CD14-positive monocyte (primary cell): ENCODE data around the gene LETM1. TPM values are rescaled to one million over a fixed set of nuclear protein-coding genes. Genes with fewer than 3 reads are reported as not detected.

ENCODE experiments used
- DNase-seq, 3 donors: peaks; one replicate each; pipeline ENCODE4 v3.0.0-alpha.2; 2011 to 2022
- H2AFZ ChIP-seq: 2 replicates; pipeline ENCODE4 v1.6.0; 2012; ENCODE audit warnings: mild to moderate bottlenecking, low read depth, low read length, inconsistent platforms; ENCODE audit not compliant: insufficient read depth, poor library complexity, severe bottlenecking
- H3K27ac ChIP-seq, 2 donors: 1 replicate in 1 of 2; 2 replicates in 1 of 2; pipeline ENCODE4 v1.5.1; 2012 to 2013; ENCODE audit warnings: low read length in 2 of 2, control low read depth in 1 of 2, inconsistent platforms in 1 of 2, low read depth in 1 of 2, mild to moderate bottlenecking in 1 of 2
- H3K27me3 ChIP-seq, 2 donors: one replicate each; pipeline versions ENCODE4 v1.6.0 to v1.6.1; 2011 to 2013; ENCODE audit warnings: low read length in 2 of 2; ENCODE audit not compliant: control insufficient read depth in 2 of 2, insufficient read depth in 2 of 2
- H3K36me3 ChIP-seq, 2 donors: replicated peaks in 1 of 2; 1 replicate in 1 of 2; 2 replicates in 1 of 2; pipeline versions ENCODE4 v1.5.1 to v1.6.1; 2012 to 2013; ENCODE audit warnings: low read length in 2 of 2, control low read depth in 1 of 2, inconsistent platforms in 1 of 2, mild to moderate bottlenecking in 1 of 2; ENCODE audit not compliant: insufficient read depth in 2 of 2, control insufficient read depth in 1 of 2
- H3K4me1 ChIP-seq, 2 donors: 1 replicate in 1 of 2; 2 replicates in 1 of 2; pipeline versions ENCODE4 v1.5.1 to v1.6.1; 2012 to 2013; ENCODE audit warnings: low read length in 2 of 2, control low read depth in 1 of 2, inconsistent platforms in 1 of 2, mild to moderate bottlenecking in 1 of 2, moderate library complexity in 1 of 2; ENCODE audit not compliant: insufficient read depth in 2 of 2, control insufficient read depth in 1 of 2
- H3K4me2 ChIP-seq: replicated peaks from 2 replicates; pipeline ENCODE3; 2012; ENCODE audit warnings: low read length, moderate library complexity, mild to moderate bottlenecking; ENCODE audit not compliant: poor library complexity, severe bottlenecking; ENCODE audit errors: extremely low read depth
- H3K4me3 ChIP-seq, 3 experiments: fragments of 200-600 bp in 1 of 3; sonication (generic) in 1 of 3; replicated peaks in 1 of 3; 1 replicate in 2 of 3; 2 replicates in 1 of 3; pipeline ENCODE4 v1.5.1; 2011 to 2013; ENCODE audit warnings: low read length in 3 of 3, mild to moderate bottlenecking in 3 of 3, control low read depth in 2 of 3, low read depth in 2 of 3, inconsistent platforms in 1 of 3, moderate library complexity in 1 of 3
- H3K79me2 ChIP-seq: 2 replicates; pipeline ENCODE4 v1.6.0; 2012; ENCODE audit warnings: mild to moderate bottlenecking, control low read depth, inconsistent platforms, low read length, moderate library complexity; ENCODE audit not compliant: insufficient read depth
- H3K9ac ChIP-seq: 2 replicates; pipeline ENCODE4 v1.6.0; 2017; ENCODE audit warnings: low read length, mild to moderate bottlenecking; ENCODE audit not compliant: insufficient read depth, poor library complexity, severe bottlenecking
- H3K9me3 ChIP-seq, 2 donors: replicated peaks in 1 of 2; 1 replicate in 1 of 2; 2 replicates in 1 of 2; pipeline versions ENCODE4 v1.5.1 to v1.6.1; 2012 to 2013; ENCODE audit warnings: low read length in 2 of 2, control low read depth in 1 of 2; ENCODE audit not compliant: control insufficient read depth in 1 of 2, insufficient read depth in 1 of 2
- H4K20me1 ChIP-seq: 2 replicates; pipeline ENCODE4 v1.6.0; 2012; ENCODE audit warnings: mild to moderate bottlenecking, low read length, control low read depth, moderate library complexity; ENCODE audit not compliant: insufficient read depth
- H3K27ac Mint-ChIP-seq, 7 donors: one replicate each; pipeline ENCODE4 v1.8.0; 2020; ENCODE audit warnings: mild to moderate bottlenecking in 7 of 7, mixed read lengths in 7 of 7, moderate library complexity in 6 of 7, inconsistent platforms in 2 of 7
- H3K27me3 Mint-ChIP-seq, 3 donors: one replicate each; pipeline ENCODE4 v1.8.0; 2021 to 2022; ENCODE audit warnings: low read depth in 3 of 3, mild to moderate bottlenecking in 3 of 3, mixed read lengths in 3 of 3, moderate library complexity in 3 of 3, inconsistent platforms in 1 of 3
- H3K36me3 Mint-ChIP-seq, 2 donors: one replicate each; pipeline ENCODE4 v1.8.0; 2020; ENCODE audit warnings: mixed read lengths in 2 of 2, inconsistent platforms in 1 of 2, mild to moderate bottlenecking in 1 of 2
- H3K4me1 Mint-ChIP-seq: one replicate; pipeline ENCODE4 v1.8.0; 2020; ENCODE audit warnings: mild to moderate bottlenecking, mixed read lengths
- H3K4me3 Mint-ChIP-seq, 2 donors: one replicate each; pipeline ENCODE4 v1.8.0; 2020; ENCODE audit warnings: mild to moderate bottlenecking in 2 of 2, mixed read lengths in 2 of 2, moderate library complexity in 1 of 2
- H3K9me3 Mint-ChIP-seq, 7 donors: one replicate each; pipeline ENCODE4 v1.8.0; 2020 to 2022; ENCODE audit warnings: mixed read lengths in 7 of 7, mild to moderate bottlenecking in 6 of 7, moderate library complexity in 6 of 7, inconsistent platforms in 2 of 7
- CTCF ChIP-seq: fragments of 200-600 bp; IDR thresholded peaks from one replicate; pipeline ENCODE4 v1.8.0; 2022; ENCODE audit warnings: antibody characterized with exemption, mild to moderate bottlenecking
- WGBS: methylation state at CpG from one replicate; pipeline ENCODE4 v1.1.5; 2013; ENCODE audit warnings: missing lambda C conversion rate; ENCODE audit not compliant: insufficient coverage; 5-methylcytosine and 5-hydroxymethylcytosine counted together
- intact Hi-C, 2 donors: fragments of 100-400 bp; cut with micrococcal nuclease; formaldehyde crosslinking; loops; one replicate each; pipeline versions ENCODE4 v1.15.0 to v1.15.1; 2023
- polyA plus RNA-seq, 3 donors: library from polyadenylated mRNA; depleted of rRNA in 1 of 3; unstranded in 2 of 3; stranded (reverse) in 1 of 3; fragments of 300-500 nt in 2 of 3; fragments of >200 nt in 1 of 3; fragmentation: Illumina TruSeq in 2 of 3; gene quantifications; 1 replicate in 2 of 3; 2 replicates in 1 of 3; pipeline ENCODE4 v1.2.3, GENCODE V29; 2012 to 2021

The LETM1 gene
- polyA plus RNA-seq, 3 donors, result 6.2 to 18.6 (median 9.0) TPM

- H3K27me3 Mint-ChIP-seq, result peaks cover 0 to 8% (median 6%) of the 10 kb centered on the region in 3 donors
- H3K36me3 Mint-ChIP-seq, result peaks cover under 1 to 10% of the 10 kb centered on the region in 2 donors
- no peaks in the 10 kb centered on the region for H3K9me3 ChIP-seq
- H3K27ac Mint-ChIP-seq, result no peak overlapping the region
- H3K9me3 Mint-ChIP-seq, result peaks cover 0 to 6% (median 0%) of the 10 kb centered on the region in 7 donors
- WGBS, result 91% methylated on average over 14 of the region's 16 CpGs
- no peak overlapping the region for H3K27ac ChIP-seq
- no peaks in the 10 kb centered on the region for H3K27me3 ChIP-seq
- no peak for DNase-seq
- peaks cover 9% of the 10 kb centered on the region for H4K20me1 ChIP-seq
- no peak overlapping the region for H3K9ac ChIP-seq
- TF ChIP-seq CTCF, result no peak
- intact Hi-C loops, result loop anchor here in 1 of 2 donors (5.0 kb wide), 1 partner anchor 55 kb away; no protein-coding TSS in a partner anchor
- no peak overlapping the region for H2AFZ ChIP-seq
- no peaks in the 10 kb centered on the region for H3K4me1 ChIP-seq
- no peak overlapping the region for H3K4me3 Mint-ChIP-seq
- H3K4me3 ChIP-seq, result no peak overlapping the region
- peaks cover 0 to under 1% of the 10 kb centered on the region in 2 donors for H3K36me3 ChIP-seq
- H3K4me1 Mint-ChIP-seq, result peaks cover under 1% of the 10 kb centered on the region
- H3K4me2 ChIP-seq, result no peak overlapping the region
- H3K79me2 ChIP-seq, result no peaks in the 10 kb centered on the region
These were observed 48.6 kb downstream of the LETM1 start for GRCh38 chr4:1807332-1807777.

GRCh38 chr4:1806596-1807331 lies 49.2 kb downstream of the LETM1 start:
- Mint-ChIP-seq H3K9me3 (peaks cover 0 to 6% (median 0%) of the 10 kb centered on the region in 7 donors), H3K4me1 (peaks cover 2% of the 10 kb centered on the region), H3K27ac (no peak overlapping the region), H3K4me3 (no peak overlapping the region), H3K27me3 (peaks cover 0 to 7% (median 6%) of the 10 kb centered on the region in 3 donors), H3K36me3 (peaks cover 0 to 4% of the 10 kb centered on the region in 2 donors)
- Histone ChIP-seq H3K4me1 (no peaks in the 10 kb centered on the region), H3K4me2 (no peak overlapping the region), H2AFZ (no peak overlapping the region), H3K79me2 (no peaks in the 10 kb centered on the region), H3K27ac (no peak overlapping the region), H3K27me3 (no peaks in the 10 kb centered on the region), H3K9me3 (no peaks in the 10 kb centered on the region), H4K20me1 (peaks cover 9% of the 10 kb centered on the region), H3K4me3 (no peak overlapping the region), H3K9ac (no peak overlapping the region), H3K36me3 (no peaks in the 10 kb centered on the region)
- intact Hi-C loops, result loop anchor here in 1 of 2 donors (5.0 kb wide), 1 partner anchor 54 kb away; no protein-coding TSS in a partner anchor
- no peak for DNase-seq
- TF ChIP-seq CTCF, result no peak
- WGBS, result 98% methylated on average over 41 of the region's 41 CpGs
